PFSK-1 (cell line): Measurements from ENCODE around the gene TUBAL3.

Source experiments
- FOXP2 ChIP-seq: optimal IDR thresholded peaks from 2 replicates; pipeline ENCODE3; 2011; ENCODE audit warnings: borderline replicate concordance, control low read depth, inconsistent platforms; ENCODE audit not compliant: insufficient read depth; ENCODE audit errors: extremely low read length, extremely low read depth
- POLR2AphosphoS5 ChIP-seq: IDR thresholded peaks from 2 replicates; pipeline ENCODE4 v1.6.1; 2012; ENCODE audit warnings: low read depth, mild to moderate bottlenecking, control low read depth, low read length, moderate library complexity
- REST ChIP-seq, 2 experiments: IDR thresholded peaks; 2 replicates each; pipeline versions ENCODE4 v1.6.1 to v1.8.0; 2011 to 2012; ENCODE audit warnings: low read depth in 2 of 2, low read length in 2 of 2, control low read depth in 1 of 2, inconsistent platforms in 1 of 2, mild to moderate bottlenecking in 1 of 2, moderate library complexity in 1 of 2; ENCODE audit not compliant: insufficient read depth in 1 of 2
- SIN3A ChIP-seq: IDR thresholded peaks from 2 replicates; pipeline ENCODE4 v1.6.1; 2012; ENCODE audit warnings: mild to moderate bottlenecking, low read length, moderate library complexity, borderline replicate concordance; ENCODE audit not compliant: insufficient read depth
- TAF1 ChIP-seq: IDR thresholded peaks from 2 replicates; pipeline ENCODE4 v1.6.1; 2012; ENCODE audit warnings: low read length, control low read depth, borderline replicate concordance; ENCODE audit not compliant: insufficient read depth

The TUBAL3 gene

GRCh38 chr10:5356302-5356763 is 48.3 kb downstream of the TUBAL3 start:
- TF ChIP-seq TAF1 (no peak), REST (IDR thresholded peaks at IDR 0.05; ENCODE audit: insufficient read depth in 1 of 2, low read depth in 2 of 2, low read length in 2 of 2) (no peak), FOXP2 (no peak), POLR2AphosphoS5 (no peak), SIN3A (no peak)

GRCh38 chr10:5355594-5356301 is 48.9 kb downstream of the TUBAL3 start:
- TF ChIP-seq SIN3A, result no peak
- no peak for TF ChIP-seq TAF1
- TF ChIP-seq FOXP2, result no peak
- TF ChIP-seq REST (IDR thresholded peaks at IDR 0.05; ENCODE audit: insufficient read depth in 1 of 2, low read depth in 2 of 2, low read length in 2 of 2), result no peak
- no peak for TF ChIP-seq POLR2AphosphoS5

GRCh38 chr10:5354068-5354467 is 50.6 kb downstream of the TUBAL3 start:
- TF ChIP-seq SIN3A, result no peak
- TF ChIP-seq POLR2AphosphoS5, result no peak
- TF ChIP-seq TAF1, result no peak
- TF ChIP-seq REST (IDR thresholded peaks at IDR 0.05; ENCODE audit: insufficient read depth in 1 of 2, low read depth in 2 of 2, low read length in 2 of 2), result no peak
- TF ChIP-seq FOXP2, result no peak

- TF ChIP-seq REST (IDR thresholded peaks at IDR 0.05; ENCODE audit: insufficient read depth in 1 of 2, low read depth in 2 of 2, low read length in 2 of 2), result no peak
- no peak for TF ChIP-seq SIN3A
- no peak for TF ChIP-seq FOXP2
- no peak for TF ChIP-seq TAF1
- no peak for TF ChIP-seq POLR2AphosphoS5
Measured at GRCh38 chr10:5349362-5349761, 55.3 kb downstream of the TUBAL3 start.
